CD4-positive, alpha-beta T cell treated with Interleukin-6 at 100 ng/mL for 8 hours (primary cell): ENCODE results near the gene DMTF1.
A peak's percentile ranks its signal among the peaks of the same experiment; 100 is the strongest.
"Not testable (repeated sequence)": the region's sequence is repeated elsewhere in the genome, so short reads cannot be mapped to it uniquely, and the experiment has no call there.

Source experiments
- DNase-seq: peaks from one replicate; pipeline ENCODE4 v3.0.0-alpha.2; 2020; ENCODE audit warnings: mixed read lengths, low spot score

The DMTF1 gene

GRCh38 chr7:87152112-87152896 lies at the start of gene DMTF1:
Gene DMTF1 (plus strand): TSS chr7:87152453. CDS start chr7:87164942, 12,489 bp downstream.
- DNase-seq = peak; percentile 79

DNA sequence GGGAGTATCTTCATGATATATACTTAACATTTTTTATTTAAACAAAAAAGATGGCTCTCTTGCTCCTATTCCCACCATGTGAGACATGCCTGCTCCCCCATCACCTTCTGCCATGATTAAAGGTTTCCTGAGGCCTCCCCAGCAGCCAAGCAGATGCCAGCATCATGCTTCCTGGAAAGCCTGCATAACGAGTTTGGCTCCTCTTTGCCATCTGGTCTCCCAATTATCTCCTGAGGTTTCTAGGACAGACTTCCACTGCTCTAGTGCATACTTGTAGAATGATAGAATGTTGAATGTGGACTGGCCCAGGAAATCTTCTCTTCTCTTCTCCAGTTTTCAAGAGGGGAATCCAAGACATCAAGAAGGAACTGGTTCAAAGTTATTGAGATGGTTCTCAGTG lies 46.9 kb upstream of the DMTF1 start:
- no peak for DNase-seq

- DNase-seq = no peak
These were observed 45.2 kb upstream of the DMTF1 start for GRCh38 chr7:87106974-87107612.

GRCh38 chr7:87107949-87108776 lies 44.1 kb upstream of the DMTF1 start:
- no peak for DNase-seq

- no peak for DNase-seq
These were observed 41.5 kb upstream of the DMTF1 start for GRCh38 chr7:87110778-87111177.

DNA sequence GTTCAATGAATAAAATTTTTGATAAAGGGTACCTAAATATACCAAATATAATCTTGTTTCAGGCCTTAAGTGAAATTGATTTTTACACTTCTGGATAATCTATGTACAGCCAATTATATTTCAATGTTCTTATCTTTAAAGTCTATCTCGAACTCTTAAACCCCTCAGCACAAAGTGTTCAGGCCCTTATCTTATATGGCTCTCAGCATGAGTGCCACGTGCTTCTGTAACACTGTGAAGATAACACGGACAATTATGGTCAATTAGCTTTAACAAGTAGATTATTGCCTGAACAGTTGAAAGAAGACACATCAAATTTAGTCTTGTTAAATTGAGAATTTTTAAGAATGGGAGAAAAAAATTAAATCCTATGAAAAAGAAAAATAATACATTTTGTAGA lies 40.4 kb upstream of the DMTF1 start:
- no peak for DNase-seq

GRCh38 chr7:87113077-87113476 lies 39.2 kb upstream of the DMTF1 start:
- no peak for DNase-seq

GRCh38 chr7:87113904-87114303 lies 38.3 kb upstream of the DMTF1 start:
- not testable (repeated sequence) for DNase-seq

GRCh38 chr7:87115772-87116171 lies 36.5 kb upstream of the DMTF1 start:
- DNase-seq = not testable (repeated sequence)

GRCh38 chr7:87116315-87116714 lies 35.9 kb upstream of the DMTF1 start:
- DNase-seq = no peak

DNA sequence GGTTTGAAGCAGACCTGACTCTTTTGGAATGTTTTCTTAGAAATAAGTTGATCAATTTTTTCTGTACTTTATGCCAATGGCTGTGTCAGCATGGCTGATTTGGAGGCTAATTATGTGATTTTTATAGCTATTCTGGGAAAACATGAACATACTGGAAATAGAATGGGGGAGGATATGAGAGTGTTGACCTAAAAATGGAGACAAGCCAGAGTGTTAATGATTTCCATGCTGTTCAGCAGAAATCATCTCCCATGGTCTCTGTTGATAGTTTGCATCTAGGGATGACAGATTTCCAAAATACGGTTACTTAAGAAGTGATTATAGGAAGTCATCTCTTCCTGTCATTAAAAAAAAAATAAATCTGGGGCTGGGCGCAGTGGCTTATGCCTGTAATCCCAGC lies 32.7 kb upstream of the DMTF1 start:
- no peak for DNase-seq

DNA sequence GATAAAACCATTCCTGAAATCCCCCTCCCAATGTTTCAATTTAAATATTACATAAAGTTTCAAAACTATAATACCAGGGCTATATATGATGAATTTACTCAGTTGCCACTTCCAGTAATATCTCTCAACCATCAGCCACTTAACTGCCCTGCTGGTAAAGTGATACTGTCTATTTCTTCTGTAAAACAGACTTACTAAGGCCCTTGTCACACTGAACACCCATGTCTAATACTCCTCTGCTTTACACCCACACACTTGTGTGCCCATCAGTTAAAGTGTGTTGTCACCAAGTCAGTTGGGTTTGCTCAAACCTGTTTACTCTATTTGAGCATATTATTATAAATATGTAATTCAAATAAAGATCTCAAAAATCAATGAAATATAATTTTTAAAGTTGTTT lies 29.1 kb upstream of the DMTF1 start:
- no peak for DNase-seq

GRCh38 chr7:87127019-87127418 lies 25.2 kb upstream of the DMTF1 start:
- DNase-seq = no peak

GRCh38 chr7:87128861-87129267 lies 23.4 kb upstream of the DMTF1 start:
- DNase-seq = no peak

DNA sequence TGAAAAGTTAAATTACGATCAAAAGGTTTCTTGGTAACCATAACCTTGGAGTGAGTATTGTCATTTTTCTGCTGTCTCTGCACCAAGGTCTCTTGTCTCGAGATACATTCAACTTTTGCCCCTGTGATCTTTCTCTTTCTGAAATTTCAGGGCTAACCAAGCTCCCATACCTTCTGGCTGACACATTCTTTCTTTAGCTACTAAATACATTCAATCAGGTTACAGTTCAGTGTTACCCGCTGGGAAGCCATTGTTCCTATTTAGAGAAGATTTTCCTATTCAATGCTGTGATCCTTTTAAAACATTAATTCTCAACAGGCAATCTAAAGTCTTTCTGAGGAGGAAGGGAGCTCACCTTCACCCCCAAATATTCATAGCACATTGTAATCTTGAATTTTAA lies 22.9 kb upstream of the DMTF1 start:
- DNase-seq = no peak

DNA sequence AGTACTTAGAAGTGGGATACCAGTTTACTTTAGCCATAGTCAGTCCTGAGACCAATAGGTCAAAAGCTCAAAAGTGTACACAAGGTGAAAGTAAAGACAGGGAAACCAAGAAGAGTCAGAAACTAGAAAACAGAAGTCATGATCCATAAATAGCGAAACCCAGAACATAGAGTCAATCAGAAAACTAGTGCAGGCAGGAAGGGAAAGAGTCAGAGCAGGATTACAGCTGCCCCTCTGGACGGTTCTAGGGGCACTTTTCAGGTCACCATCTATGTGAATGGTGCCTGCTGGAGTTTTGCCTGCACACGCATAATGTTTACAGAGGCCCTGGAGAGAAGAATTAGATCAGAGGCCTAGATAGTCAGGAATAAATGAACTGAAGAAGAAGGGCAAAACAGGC lies 22.4 kb upstream of the DMTF1 start:
- no peak for DNase-seq

DNA sequence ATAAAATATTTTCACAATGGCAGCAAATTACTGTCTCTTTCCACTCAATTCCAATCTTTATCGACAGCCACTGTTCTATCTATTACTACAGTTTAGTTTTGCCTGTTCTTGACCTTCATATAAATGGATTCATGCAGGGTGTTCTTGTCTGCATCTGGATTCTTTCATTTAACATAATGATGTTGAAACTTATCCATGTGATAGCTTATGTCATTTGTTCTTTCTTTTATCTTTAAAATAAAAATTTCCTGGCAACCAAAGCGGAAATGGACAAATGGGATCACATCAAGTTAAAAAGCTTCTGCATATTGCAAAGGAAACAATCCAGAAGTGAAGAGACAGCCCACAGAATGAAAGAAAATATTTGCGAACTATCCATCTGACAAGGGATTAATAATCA lies 20.5 kb upstream of the DMTF1 start:
- DNase-seq = no peak

DNA sequence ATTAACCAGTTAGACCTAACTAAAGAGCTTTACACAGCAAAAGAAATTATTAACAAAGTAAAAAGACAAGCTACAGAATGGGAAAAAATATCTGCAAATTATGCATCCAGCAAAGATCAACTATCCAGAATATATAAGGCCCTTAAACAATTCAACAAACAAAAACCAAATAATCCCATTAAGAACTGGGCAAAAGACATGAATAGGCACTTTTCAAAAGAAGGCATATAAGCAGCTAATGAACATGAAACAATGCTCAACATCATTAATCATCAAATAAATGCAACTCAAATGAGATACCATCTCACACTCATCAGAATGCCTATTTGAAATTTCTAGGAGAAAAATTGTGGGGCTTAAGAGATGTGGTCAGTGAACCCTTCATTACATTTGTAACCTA lies 15.0 kb upstream of the DMTF1 start:
- DNase-seq = no peak

DNA sequence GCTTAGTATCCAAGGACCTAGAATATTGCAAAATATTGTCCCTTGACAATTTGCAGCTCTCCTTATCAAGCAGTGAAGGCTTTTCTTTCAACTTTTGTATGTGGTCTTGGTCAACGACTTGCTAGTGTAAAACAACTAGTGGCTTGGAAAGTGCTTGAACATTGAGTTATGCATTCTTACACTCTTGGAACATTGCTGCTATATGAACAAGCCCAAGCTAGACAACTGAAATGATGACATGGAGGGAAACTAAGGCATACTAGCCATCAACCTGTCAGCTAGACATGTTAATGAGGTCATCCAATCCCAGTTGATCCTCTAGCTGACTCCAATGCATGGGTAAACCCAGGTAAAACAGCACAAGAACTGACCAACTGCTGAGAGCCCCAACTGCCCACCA lies 12.7 kb upstream of the DMTF1 start:
- DNase-seq = no peak

DNA sequence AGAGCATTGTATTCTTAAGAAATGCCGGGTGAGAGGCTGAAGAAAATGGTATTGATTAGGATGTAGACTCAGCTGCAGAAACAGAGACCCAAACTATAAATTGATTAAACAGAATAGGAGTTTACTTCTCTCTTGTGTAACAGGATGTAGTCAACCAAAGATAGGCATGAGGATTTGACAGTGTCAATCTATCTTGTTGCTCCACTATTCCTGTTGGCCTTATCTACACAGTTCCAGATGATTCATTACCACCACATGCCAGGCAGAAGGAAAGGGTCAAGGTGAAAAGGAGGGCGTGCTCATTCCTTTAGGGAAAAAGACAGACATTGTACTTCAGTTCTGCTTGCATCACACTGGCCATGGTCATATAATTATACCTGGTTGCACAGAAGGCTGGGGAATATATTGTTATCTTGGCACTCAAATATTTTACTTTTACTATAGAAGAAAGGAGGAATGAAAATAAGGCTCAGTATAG lies 11.9 kb upstream of the DMTF1 start:
- no peak for DNase-seq

DNA sequence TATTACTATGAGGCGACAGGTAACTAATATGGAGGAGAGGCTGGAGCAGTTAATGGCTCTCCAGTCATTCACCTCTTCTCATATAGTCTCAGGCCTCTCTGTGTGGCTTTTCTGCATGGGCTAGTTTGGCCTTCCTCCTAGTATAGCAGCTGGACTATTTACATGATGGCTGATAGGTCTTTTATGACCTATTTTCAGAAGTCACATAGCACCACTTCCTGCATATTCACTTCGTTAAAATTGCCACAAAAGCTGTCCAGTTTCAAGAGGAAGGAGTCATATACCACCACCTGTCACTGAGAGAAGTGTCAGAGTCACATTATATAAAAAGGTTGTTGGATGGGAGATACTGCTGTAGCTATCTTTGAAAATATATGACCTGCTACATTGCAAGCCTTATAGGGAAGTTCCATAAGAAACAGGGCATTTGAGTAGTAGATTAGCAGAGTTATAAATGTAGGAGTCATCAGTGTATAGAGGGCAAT lies 8.0 kb upstream of the DMTF1 start:
- DNase-seq = no peak

DNA sequence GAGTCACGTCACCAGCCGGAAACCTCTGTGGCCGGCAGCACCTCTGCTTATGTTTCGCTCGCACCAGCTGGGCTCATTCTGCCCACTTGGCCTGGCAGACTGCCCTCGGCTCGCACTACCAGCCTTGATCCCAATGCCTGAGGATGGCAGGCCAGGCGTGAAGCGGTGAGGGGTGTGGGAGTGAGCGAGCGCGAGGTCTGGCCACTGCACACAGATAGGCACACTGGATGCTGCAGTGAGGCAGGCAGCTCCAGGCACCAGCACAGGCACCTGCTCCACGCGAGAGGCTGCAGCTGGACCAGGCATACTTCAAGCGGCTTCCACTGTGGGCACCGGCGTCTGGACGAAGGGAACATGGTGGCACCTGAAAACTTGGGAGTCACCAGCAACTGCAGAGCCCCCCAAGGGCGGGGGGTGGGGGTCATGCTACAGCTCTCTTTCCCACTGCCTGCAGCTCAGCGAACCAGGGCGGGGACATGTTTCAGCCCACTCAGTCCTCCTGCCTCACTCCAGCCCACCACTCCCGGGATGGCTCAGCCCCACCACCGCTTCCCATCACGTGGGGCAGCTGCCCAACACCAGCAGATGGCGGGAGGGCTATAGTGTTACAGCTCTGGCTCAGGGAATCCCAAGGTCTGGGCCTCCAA lies 5.4 kb upstream of the DMTF1 start:
- DNase-seq = no peak
